NB4 (cell line): ENCODE measurements around the gene AGA.

Experiments
- CTCF ChIP-seq: IDR thresholded peaks from one replicate; pipeline ENCODE4 v1.5.1; 2012; ENCODE audit warnings: low read depth, low read length
- MAX ChIP-seq: IDR thresholded peaks from 2 replicates; pipeline ENCODE4 v1.6.1; 2011; ENCODE audit warnings: low read depth, low read length
- MYC ChIP-seq: IDR thresholded peaks from 2 replicates; pipeline ENCODE4 v1.6.1; 2011; ENCODE audit warnings: low read depth, low read length
- POLR2A ChIP-seq: IDR thresholded peaks from 2 replicates; pipeline ENCODE4 v1.6.1; 2011; ENCODE audit warnings: mild to moderate bottlenecking; ENCODE audit not compliant: insufficient read length; ENCODE audit errors: extremely low read depth

- TF ChIP-seq CTCF (no peak), MAX (no peak), POLR2A (no peak), MYC (no peak)
These were observed 49.8 kb upstream of the AGA start for GRCh38 chr4:177492022-177492421.
